Brain pericyte (primary cell): ENCODE data around the gene CDH23.

Experiments
- DNase-seq: peaks from one replicate; pipeline ENCODE4 v3.0.0-alpha.2; 2012; ENCODE audit warnings: low read depth, low spot score

The CDH23 gene

DNA sequence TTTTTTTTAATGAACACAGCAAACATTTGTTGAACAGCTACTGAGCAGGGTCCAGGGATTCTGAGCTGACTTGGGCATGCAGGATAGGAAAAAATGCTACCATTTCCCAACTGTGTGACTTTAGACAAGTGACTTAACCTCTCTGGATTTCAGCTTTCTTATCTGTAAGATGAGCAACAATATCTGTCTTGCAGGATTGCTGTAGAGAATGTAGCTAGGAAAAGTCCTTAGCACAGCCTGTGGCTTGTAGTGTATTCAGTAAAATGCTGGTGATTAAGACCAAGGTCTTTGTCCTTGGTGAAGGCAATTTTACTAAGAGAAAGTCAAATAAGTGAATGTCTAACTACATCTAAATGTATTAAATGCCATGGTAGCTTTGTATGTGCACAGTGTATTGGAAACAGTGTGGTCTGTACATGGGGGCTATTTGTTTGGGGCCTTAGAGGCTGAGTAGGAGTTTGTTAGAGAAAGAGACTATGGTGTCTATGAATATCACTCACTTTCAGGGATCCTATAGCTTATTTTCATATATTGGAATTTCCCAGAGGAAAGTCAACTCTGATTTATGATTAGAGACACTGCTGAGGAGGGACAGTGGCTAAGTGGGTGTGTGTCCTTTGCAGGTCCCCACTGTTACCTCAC, 118.9 kb downstream of the CDH23 start:
- no peak for DNase-seq

DNA sequence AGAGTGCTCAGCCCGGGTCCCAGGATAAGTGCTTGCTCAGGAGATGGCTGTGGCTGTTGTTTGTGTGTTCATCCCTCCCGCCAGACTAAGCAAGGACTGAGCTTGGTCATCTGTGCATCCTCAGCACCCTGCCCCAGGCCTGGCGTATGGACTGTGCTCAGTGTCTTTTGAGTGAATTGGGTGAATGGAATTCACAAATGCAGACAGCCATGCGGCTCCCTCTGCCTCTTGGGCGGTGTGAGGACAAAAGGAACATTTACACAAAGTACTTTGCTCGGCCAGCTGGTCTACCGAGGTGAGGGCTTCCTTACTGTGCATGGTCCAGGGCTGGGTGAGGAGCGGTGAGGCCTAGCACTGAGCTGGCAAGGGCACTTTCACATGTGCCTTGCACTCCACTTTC, 120.2 kb downstream of the CDH23 start:
- no peak for DNase-seq

DNA sequence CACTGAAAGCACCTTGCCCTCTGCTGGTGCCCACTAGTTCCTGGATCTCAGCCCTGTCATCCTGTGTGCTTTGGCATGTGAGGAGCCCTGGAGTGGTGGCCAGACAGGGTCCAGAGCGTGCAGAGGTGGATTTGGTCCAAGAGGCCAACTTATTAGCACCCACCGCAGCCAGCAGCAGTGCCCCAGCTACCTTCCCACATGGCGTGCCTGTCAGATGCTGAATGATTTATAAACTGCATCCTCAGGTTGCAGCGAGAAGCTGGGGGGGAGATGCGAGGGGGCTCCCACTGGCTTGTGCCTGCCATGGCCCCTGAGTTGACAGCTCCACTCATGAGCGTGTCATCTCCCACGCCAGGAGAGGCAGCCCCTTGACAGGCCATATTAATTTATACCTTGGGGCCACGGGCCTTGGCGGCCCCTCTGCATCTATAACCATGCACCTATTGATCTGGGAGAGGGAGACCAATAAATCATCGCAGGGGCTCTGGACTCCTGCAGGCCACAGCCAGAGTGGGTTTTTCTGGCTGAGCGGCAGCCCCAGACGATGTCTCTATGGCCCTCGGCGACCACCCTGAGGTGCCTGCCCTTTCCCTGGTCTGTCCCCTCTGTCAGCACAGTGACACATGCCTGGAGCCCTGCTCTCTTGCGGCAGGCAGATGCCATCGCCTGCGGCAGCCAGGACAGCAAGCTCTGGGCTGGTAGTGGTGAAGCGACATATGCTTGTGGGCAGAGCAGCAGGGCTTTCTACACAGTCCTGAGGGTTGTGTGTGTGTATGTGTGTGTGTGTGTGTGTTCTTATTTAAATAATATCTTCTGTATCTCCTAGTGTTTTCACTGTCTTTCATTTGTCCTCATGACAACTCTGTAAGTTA, 120.8 kb downstream of the CDH23 start:
- DNase-seq = no peak

DNA sequence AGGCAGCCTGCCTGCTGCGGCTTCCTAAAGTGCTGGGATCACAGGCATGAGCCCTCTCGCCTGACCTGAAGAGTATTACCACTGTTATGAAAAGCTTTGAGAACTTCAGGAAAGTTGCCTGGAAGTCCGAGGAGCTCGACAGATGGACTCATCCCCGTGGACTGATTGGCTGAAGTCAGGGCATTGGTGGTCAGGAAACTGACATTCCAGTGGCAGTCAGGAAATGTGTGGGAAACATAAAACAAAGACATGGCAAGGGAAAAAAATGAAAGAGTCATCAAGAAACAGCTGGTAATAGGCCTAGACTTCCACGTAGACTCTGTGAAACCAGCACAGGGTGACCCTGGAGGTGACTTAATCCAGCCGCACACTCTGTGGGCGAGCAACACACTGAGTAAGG, 123.3 kb downstream of the CDH23 start:
- DNase-seq = no peak

DNA sequence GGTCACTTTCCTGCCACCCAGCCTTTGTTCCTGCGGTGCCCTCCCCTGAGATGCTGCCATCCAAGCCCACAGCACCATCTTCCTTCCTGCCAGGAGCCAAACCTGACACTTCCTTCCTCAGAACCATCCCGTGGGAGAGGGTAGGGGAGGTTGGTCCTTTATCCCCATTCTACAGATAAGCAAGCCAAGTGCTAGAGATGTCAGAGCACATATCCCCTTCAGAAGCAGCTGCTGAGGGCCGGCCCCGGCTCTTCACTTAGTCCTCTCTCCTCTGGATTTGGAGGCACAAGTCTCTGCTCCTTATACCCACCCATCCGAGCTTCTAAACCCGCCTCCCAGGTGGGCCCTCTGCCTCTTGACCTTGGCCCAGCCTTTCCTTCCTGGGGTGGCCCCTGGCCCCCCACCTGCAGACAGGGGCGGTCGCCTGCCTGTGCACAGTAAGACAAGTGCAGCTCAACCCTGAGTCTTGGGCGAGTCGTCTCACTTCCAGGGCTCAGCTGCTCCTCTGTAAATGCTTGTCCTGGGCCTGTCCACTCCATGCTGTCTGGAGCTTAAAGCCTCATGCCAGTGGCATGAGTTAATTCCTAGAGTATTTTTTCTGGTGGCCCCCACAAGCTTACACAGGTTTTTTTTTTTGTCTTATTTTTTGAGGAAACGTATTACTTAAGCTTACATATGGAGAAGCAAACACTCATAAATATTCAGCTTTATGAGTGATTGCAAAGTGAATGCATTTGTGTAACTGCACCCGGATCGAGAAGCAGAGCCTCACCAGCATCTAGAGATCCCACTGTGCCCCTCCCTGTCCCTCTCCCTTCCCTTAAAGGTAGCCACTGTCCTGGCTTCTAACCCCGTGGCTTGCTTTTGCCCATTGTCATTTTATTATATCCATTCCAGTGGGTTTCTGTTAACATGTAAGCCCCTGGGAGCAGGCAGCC, 125.1 kb downstream of the CDH23 start:
- DNase-seq = no peak

DNA sequence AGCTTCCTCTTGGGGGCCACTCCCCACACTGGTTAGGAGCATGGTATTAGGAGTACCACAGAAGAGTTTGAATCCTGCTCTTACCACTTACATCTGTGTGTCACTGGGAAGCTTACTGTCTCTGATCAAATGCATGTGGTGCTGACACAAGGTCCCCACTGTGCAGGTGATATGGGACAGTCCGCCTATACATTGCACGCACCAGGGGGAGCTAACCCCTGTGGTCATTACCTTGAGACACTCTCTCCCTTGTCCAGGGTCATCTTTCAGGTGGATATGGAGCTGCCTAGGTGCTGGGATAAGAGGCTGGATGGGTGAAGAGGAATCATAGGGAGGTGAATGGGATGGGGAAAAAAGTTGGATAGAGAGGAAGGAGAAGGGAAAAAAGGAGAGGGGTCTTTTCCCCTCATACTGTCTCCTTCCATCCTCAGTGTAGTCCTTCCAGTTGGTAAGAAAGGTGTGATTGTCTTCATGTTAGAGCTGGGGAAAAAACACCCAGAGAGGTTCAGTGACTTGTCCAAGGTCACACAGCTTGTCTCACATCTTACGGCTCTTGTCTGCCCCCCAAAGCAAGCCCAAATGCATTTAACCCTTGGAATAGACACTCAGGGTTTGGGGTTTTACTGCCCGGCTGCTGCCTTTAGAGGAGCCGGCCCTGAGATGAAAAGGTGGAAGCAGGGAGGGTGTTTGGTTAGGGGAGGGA, 125.9 kb downstream of the CDH23 start:
- DNase-seq = no peak

DNA sequence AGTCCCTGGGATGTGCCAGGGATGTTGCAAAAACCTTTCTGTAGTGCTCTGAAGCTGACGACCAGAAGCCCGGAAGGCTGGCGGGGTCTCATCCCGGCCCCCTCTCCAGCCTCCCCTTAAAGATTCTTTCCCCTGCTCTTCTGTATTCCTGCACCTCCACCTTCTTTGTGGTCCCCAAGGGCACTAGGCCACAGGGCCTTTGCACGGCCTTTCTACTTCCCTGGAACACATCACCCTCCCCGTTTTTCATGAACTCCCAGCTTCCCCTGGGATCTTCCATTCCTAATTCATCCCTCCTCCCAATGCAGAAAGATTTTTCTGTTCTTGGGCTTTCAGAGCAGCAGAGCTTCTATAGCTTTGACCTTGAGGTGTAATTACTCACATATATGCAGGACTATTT, 127.0 kb downstream of the CDH23 start:
- DNase-seq = no peak

DNA sequence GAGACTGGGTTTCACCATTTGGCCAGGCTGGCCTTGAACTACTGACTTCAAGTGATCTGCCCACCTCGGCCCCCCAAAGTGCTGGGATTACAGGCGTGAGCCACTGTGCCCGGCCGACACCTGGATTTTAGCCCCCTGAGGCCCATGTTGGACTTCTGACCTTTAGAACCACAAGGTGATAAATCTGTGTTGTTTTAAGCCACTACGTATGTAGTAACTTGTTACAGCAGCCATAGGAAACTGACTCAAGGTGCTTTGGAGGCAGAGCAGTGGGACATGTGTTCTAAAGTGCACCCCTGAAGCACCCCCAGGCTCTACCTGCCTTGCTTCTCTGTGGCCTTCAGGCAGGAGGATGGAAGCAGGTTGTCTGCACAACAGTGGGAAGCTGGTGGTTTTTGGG, 128.4 kb downstream of the CDH23 start:
- DNase-seq = no peak

DNA sequence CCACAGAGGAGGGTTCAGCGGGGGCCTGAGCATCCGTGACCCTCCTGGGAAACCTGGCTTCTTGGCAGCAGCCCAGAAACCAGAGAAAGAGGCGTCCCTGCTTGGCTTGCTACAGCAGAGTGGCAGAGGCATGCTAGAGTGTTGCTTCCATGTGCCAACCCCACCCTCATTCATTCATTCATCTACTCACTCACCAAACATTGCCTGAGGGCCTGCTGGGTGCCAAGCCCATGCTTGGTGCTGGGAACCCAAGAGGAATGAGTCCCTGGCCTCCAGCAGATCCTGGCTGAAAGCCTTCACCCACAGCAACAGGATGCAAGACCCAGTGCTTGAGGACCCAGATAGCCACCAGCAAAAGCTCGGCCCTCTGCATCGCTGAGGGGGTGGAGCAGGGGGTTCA, 129.0 kb downstream of the CDH23 start:
- no peak for DNase-seq

DNA sequence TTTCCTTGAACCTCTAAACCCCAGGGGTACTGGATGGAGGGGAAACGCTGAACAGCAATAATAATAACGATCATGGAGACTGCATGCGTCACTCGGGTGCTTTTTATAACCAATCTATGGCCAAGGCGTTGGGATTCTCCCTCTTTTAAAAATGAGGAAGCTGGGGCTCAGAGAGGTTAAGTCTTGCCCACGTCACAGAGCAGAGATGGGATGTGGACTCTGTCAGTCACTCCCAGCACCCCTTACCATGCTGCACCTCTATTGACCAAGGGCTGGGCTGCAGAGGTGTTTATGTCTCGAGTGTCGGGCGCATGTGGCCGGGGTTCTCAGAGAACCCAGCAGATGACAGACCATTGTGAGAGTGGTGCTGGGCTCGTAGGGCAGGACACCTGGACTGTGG, 129.9 kb downstream of the CDH23 start:
- DNase-seq = no peak

DNA sequence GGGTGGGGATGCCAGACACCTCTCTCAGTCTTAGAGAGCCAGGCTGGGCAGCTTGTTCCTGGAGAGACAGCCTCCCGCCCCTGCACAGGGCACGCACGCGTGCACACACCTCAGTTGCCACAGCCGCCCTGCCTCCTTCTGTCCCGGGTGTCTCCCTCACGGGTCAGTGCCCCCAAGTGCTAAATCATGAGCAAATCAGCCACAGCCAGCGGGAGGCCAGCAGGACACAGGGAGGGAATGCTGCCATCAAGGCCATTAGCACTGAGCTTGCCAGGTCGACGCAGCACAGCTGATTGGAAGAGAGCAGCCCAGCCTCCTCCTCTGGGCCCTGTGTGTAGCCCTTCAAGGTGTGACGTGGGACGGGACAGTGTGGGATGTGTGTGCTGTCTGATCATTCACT, 130.4 kb downstream of the CDH23 start:
- DNase-seq = no peak

DNA sequence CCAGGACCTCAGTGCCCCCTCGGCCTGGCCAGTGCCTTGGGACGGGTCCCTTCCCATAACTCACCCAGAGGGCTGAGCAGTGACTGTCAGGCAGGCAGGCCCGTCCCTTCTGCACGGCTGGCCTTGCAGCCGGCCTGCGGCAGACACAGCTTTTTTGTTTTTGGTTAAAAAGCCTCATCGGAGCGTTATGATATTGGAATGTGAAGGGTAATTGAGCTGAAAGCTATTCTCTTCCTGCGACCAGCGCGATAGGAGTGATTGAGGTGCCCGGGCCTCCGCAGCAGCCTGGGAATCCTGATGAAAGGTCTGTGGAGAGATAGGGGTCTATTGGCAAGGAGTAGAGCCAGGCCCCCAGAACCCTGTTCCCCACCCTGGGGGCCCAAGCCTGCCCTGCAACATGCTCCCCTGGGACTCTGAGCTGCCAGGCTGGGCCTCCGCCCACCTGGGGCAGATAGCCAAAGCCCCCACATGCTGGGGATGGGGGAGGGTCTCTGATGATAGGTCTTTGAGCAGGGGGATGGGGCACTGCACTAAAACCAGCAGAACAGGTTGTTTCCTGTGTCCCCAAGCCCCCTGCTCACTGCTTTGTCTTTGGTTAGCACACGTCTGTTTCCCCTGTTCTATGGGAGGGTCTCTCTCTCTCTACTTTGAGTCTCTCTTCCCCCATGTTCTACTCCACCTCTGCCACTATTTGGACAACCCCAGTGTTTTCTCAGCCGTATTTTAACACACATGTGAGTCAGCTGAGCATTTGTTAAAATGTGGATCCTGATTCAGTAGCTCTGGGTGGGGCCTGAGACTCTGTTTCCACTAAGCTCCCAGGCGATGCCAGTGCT, 131.9 kb downstream of the CDH23 start:
- no peak for DNase-seq

DNA sequence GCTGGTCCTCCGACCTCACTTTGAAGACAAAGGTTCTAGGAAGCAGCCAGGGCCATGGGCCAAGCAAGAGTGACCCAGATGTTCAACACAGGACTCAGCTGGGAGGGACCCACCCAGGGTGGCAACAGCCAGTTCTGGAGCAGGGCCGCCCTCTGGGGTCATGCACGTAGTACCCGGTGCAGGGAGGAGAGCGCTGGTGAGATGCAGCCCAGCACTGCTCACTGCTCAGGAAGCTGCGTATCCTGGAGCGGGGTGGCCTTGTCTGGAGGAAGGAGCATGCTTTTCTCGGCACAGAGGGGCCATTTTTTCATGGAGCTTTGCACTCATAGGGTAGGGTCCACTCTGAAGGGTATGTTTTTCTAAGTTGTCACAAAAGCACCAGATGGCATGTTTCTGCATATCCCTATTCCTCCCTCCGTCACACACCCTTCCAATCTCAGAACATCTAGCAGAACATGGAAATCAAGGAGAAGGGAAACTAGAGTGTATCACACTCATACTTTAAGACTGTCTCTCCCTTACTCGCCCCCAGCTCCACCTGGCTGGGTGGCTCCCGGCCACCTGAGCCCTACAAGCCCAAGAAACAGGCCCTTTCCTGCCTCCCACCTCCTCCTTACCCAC, 132.6 kb downstream of the CDH23 start:
- no peak for DNase-seq

DNA sequence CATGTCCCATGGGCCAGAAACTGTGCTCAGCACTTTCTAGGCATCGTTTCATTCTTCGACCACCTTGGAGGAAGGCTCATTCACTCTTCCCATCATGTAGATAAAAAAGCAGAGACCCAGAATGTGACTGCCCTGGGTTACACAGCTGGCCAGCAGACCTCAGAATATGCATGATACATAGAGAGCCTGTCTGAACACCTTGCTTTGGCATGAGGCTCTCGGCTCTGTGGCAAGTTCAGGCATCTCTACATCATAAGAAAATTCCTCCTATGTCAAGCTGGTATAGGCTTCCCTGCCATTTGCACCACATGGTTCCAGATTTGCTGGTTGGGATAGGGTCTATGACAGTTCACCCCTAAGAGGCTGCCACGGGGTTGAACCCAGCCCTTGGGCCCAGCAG, 134.1 kb downstream of the CDH23 start:
- no peak for DNase-seq

DNA sequence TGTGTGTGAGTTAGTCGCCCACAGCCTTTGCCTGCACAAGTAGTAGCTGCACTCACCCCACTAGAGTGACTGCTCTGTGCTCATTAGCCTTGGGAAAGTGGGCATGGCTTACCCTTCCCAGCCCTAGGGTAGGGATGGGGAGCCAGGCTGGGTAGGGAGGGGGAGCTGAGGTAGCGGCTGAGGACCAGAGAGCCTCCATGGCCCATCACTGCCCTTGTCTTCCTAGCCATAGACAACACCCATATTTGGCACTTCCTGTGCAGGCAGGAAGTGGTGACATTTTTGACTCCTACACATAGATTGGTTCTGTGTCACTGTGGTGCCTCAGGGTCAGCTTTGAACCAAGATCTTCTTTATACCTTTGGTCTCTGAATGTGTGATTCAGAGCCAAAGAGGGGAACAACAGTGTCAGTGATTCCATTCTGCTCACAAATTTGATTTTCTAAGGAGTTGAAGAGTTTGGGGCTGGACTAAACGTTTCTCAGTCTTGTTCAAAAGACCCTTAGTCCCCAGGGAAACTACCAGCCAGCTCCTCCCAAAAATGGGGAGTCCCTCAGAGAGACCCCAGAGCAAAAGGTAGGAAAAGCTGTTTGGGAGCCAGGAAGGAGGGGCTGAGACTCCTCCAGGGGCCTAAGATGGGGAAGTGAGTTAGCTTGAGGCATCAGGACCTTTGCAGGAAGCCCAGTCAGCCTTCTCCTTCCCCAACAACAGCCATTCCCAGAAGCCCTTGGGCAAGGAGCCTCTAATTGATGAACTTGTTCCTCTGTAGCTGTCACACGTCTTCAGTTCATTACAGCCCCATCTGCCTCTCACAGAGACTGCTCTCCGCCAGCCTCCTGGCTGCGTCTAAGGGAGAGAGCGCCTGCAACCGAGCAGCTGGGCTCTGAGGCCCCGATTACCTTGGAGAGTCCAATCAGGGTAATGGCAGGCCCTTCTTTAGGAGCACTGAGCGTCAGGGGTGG, 135.0 kb downstream of the CDH23 start:
- no peak for DNase-seq

DNA sequence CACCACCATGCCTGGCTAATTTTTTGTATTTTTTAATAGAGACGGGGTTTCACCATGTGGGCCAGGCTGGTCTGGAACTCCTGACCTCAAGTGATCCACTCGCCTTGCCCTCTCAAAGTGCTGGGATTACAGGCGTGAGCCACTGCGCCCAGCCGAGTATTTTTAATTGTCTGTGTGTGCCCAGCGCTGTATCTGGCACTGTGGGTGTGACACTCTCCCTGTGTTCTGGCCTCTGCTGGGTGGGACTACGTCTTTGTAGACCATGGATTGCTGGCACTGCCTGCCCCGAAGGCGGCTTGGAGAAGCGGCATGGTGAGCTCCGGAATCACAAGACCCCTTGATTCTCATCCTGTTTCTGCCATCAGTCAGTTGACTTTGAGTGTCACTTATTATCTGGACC, 136.2 kb downstream of the CDH23 start:
- DNase-seq = no peak

DNA sequence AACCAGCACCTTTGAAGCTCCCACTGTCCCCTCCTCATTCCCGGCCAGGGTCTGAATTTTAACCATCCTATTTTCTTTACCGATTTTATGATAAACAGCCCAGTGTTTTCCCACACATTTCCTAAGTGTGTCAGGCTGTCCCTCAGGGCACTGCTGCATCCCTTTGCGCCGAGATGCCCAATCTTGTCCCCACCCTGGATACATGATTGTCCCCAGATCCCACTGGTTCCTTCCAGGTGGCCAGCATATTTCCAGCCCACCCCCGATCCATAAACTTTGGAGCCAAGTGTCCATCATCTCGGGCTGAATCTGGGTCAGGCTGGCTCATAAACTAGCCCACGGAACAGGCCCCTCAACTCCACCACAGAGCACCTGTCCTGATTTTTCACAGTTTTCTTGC, 137.2 kb downstream of the CDH23 start:
- no peak for DNase-seq

DNA sequence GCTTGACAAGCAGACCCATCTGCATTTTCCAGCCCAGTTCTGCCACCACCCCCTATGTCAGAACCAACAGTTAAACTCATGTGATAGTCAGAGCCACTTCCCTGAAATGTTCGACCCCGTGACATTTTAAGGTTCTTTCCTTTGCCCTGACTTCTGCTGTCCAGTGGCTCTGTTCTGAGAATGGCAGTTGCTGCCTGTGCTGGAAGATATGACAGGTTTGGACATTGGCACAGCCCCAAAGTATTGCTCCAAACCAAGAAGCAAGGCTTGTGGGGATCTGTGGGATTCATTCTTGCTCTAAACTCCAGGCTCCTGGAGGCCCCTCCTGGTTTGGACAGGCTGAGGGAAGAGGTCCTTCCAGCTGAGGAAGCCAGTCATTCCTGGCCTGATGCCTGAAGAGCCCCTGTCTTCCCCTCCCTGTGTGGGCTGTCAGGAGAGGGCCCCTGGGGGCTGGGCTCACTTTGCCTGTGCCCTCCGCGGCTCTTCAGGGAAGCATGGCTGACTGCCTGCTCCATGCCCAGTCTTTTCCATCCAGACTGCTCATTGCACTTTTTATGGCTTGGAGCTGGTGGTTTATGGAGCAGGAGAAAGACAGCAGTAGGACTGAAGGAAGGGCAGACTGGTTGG, 138.0 kb downstream of the CDH23 start:
- no peak for DNase-seq

DNA sequence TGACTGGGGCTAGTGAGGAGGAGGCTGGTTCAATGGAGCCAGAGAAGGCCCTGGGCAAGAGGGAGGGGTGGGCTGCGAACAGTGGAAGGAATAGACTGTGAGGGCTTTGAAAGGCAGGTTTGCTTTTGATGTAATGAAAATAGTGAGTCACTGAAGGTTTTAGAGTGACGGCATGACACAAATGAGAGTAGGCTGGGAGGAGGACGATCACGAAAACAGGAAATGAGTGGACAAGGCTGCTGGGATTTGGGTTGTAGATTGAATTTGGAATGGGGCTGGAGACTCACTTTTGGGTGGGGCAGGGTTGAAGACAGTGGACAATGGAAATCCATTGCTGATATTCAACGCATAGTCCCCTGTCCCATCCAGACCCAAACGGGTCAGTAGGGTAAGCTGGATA, 139.6 kb downstream of the CDH23 start:
- no peak for DNase-seq
